Right hindlimb (tissue), 1 donor: ENCODE data around the gene PEX3.

Experiments
- DNase-seq: peaks from one replicate; pipeline ENCODE4 v3.0.0-alpha.2; 2018

Gene PEX3

GRCh38 chr6:143540192-143540591 is 89.6 kb downstream of the PEX3 start:
- no peak for DNase-seq
